ENCODE measurements around the gene ATG5. TPM values are rescaled to one million over a fixed set of nuclear protein-coding genes. Genes with fewer than 3 reads are reported as not detected.

ATG5 gene
- polyA plus RNA-seq, 1 donor from 2014 or later: 45.5 TPM

DNA sequence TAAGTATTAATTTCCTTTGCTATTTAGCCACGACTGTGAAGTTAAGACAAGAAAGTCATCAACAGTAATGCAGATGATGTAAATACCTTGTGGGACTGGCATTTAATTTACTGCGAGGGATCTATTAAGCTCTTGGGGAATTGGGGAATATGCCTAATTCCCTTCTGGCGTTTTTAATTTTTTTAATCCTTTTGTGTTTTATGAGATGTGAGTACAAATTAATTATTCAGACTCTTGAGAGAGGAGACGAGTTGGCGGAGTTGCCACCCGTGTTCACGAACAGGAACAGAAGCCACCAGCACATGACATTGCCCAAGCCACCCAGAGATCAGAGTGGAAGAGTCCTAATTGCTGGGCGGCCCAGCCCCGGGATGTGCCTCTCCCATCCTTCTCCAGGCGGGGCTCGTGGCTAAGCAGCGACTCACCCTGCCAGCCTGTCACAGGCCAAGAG, 34.4 kb upstream of the ATG5 start (continued):
- TF ChIP-seq, protein P1, sequence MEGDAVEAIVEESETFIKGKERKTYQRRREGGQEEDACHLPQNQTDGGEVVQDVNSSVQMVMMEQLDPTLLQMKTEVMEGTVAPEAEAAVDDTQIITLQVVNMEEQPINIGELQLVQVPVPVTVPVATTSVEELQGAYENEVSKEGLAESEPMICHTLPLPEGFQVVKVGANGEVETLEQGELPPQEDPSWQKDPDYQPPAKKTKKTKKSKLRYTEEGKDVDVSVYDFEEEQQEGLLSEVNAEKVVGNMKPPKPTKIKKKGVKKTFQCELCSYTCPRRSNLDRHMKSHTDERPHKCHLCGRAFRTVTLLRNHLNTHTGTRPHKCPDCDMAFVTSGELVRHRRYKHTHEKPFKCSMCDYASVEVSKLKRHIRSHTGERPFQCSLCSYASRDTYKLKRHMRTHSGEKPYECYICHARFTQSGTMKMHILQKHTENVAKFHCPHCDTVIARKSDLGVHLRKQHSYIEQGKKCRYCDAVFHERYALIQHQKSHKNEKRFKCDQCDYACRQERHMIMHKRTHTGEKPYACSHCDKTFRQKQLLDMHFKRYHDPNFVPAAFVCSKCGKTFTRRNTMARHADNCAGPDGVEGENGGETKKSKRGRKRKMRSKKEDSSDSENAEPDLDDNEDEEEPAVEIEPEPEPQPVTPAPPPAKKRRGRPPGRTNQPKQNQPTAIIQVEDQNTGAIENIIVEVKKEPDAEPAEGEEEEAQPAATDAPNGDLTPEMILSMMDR (IDR thresholded peaks at IDR 0.05; ENCODE audit: poor library complexity, severe bottlenecking): no peak
- no peak for TF ChIP-seq SMC3 (conservative IDR thresholded peaks at IDR 0.05; ENCODE audit: poor library complexity)

DNA sequence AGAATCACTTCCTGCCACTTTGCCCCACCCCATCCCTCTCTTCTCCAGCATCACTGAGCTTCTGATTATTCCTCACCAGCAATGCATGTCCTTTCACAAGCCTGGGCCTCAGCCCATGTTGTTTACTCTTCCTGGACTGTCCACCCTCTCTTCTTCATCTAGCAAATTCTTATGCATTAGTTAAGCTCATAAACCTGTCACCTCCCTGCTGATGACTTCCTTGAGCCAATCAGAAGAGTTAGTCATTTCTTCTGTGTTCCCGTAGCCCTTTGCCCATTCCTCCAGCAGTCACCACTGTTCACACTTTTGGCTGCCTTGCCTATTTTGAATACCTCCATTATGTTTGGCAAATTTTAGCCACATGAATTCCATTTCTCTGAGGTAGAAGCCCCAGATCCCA, 30.8 kb upstream of the ATG5 start:
- Histone ChIP-seq H3K4me3 (ENCODE audit: low read length) (no peak overlapping the region), H3K79me2 (replicated peaks; ENCODE audit: insufficient read depth, low read length) (no peaks in the 10 kb centered on the region), H3K27ac (ENCODE audit: low read length) (no peak overlapping the region), H3F3A (ENCODE audit: insufficient read depth, low read length, poor library complexity, severe bottlenecking) (no peaks in the 10 kb centered on the region), H3K9me3 (ENCODE audit: low read length) (no peaks in the 10 kb centered on the region), H3K9ac (ENCODE audit: low read length) (no peak overlapping the region), H2AFZ (ENCODE audit: low read depth, low read length) (no peak overlapping the region), H3K36me3 (ENCODE audit: insufficient read depth, low read length) (no peaks in the 10 kb centered on the region), H3K27me3 (ENCODE audit: insufficient read depth, low read depth, low read length) (peaks cover 27% of the 10 kb centered on the region), H4K20me1 (ENCODE audit: insufficient read depth) (no peaks in the 10 kb centered on the region), H3K9me2 (ENCODE audit: insufficient read depth, low read length) (no peaks in the 10 kb centered on the region), H3K4me2 (ENCODE audit: low read length) (no peak overlapping the region)
- TF ChIP-seq TAF1 (IDR thresholded peaks at IDR 0.05; ENCODE audit: low read depth) (no peak), EZH2 (IDR thresholded peaks at IDR 0.05; ENCODE audit: borderline replicate concordance, insufficient read depth, low read length, poor library complexity, severe bottlenecking) (no peak), EP300 (conservative IDR thresholded peaks at IDR 0.05; ENCODE audit: poor library complexity, severe bottlenecking) (no peak), POLR2AphosphoS5 (IDR thresholded peaks at IDR 0.05) (no peak), RAD21 (conservative IDR thresholded peaks at IDR 0.05) (no peak), SMC3 (conservative IDR thresholded peaks at IDR 0.05; ENCODE audit: poor library complexity) (no peak), MXI1 (conservative IDR thresholded peaks at IDR 0.05; ENCODE audit: poor library complexity, severe bottlenecking) (no peak)
- TF ChIP-seq, protein P1 (IDR thresholded peaks at IDR 0.05; ENCODE audit: poor library complexity, severe bottlenecking): no peak

DNA sequence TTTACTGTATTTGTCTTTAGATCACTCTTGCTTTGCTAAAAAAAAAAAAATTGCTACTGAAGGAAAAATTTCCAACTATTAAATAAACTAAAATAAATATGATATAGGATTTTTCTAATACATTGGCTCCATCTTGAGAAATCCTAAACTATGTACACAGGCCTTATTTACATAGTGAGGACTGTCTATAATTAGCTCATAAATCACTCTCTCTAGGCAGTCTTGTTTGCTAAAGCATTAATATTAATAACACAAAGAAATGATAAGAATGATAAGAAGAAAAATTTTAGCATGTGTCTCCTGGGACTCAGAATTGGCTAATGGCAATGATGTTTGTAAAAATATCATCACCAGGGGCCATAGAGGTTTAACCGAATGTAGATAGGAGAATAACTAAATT, 21.7 kb upstream of the ATG5 start:
- no peaks in the 10 kb centered on the region for H3K9me3 ChIP-seq (ENCODE audit: low read length)
- no peaks in the 10 kb centered on the region for H3K36me3 ChIP-seq (ENCODE audit: insufficient read depth, low read length)
- H3K4me2 ChIP-seq (ENCODE audit: low read length): no peak overlapping the region
- H3K79me2 ChIP-seq (replicated peaks; ENCODE audit: insufficient read depth, low read length): no peaks in the 10 kb centered on the region
- no peak for TF ChIP-seq MXI1 (conservative IDR thresholded peaks at IDR 0.05; ENCODE audit: poor library complexity, severe bottlenecking)
- no peak for TF ChIP-seq SMC3 (conservative IDR thresholded peaks at IDR 0.05; ENCODE audit: poor library complexity)
- TF ChIP-seq, protein P1 (IDR thresholded peaks at IDR 0.05; ENCODE audit: poor library complexity, severe bottlenecking): no peak
- TF ChIP-seq TAF1 (IDR thresholded peaks at IDR 0.05; ENCODE audit: low read depth): no peak
- no peak overlapping the region for H3K27ac ChIP-seq (ENCODE audit: low read length)
- H3F3A ChIP-seq (ENCODE audit: insufficient read depth, low read length, poor library complexity, severe bottlenecking): no peaks in the 10 kb centered on the region
- no peaks in the 10 kb centered on the region for H4K20me1 ChIP-seq (ENCODE audit: insufficient read depth)
- no peak overlapping the region for H3K4me3 ChIP-seq (ENCODE audit: low read length)
- H2AFZ ChIP-seq (ENCODE audit: low read depth, low read length): no peak overlapping the region
- H3K9ac ChIP-seq (ENCODE audit: low read length): no peak overlapping the region
- no peaks in the 10 kb centered on the region for H3K27me3 ChIP-seq (ENCODE audit: insufficient read depth, low read depth, low read length)
- H3K9me2 ChIP-seq (ENCODE audit: insufficient read depth, low read length): no peaks in the 10 kb centered on the region

Measured in neural cell (in vitro differentiated cells).